GM10847 (cell line): Measurements from ENCODE around the gene FCRL6.

Experiments used
- POLR2A ChIP-seq: IDR thresholded peaks from 2 replicates; pipeline ENCODE4 v1.6.1; 2011; ENCODE audit not compliant: insufficient read length; ENCODE audit errors: extremely low read depth

FCRL6 gene

GRCh38 chr1:159826441-159827101, 24.4 kb downstream of the FCRL6 start, which contains the start of gene SLAMF8:
Gene SLAMF8, plus strand, starts transcription at chr1:159826873. Its CDS starts 26 bp downstream, at chr1:159826899.
- TF ChIP-seq POLR2A, result no peak

- no peak for TF ChIP-seq POLR2A
Observed at GRCh38 chr1:159827102-159827490, 24.9 kb downstream of the FCRL6 start.

GRCh38 chr1:159827549-159827948, 25.4 kb downstream of the FCRL6 start:
- no peak for TF ChIP-seq POLR2A

- no peak for TF ChIP-seq POLR2A
Observed at GRCh38 chr1:159828176-159828575, 26.0 kb downstream of the FCRL6 start.

GRCh38 chr1:159828581-159829272, 26.6 kb downstream of the FCRL6 start:
- no peak for TF ChIP-seq POLR2A

GRCh38 chr1:159829273-159829634, 27.1 kb downstream of the FCRL6 start:
- TF ChIP-seq POLR2A, result no peak

- TF ChIP-seq POLR2A, result no peak
Observed at GRCh38 chr1:159829822-159830465, 27.8 kb downstream of the FCRL6 start.

- TF ChIP-seq POLR2A, result no peak
Observed at GRCh38 chr1:159830722-159831121, 28.6 kb downstream of the FCRL6 start.

GRCh38 chr1:159831412-159832141, 29.4 kb downstream of the FCRL6 start:
- TF ChIP-seq POLR2A, result no peak

GRCh38 chr1:159832309-159832708, 30.1 kb downstream of the FCRL6 start:
- no peak for TF ChIP-seq POLR2A

GRCh38 chr1:159835356-159835755, 33.2 kb downstream of the FCRL6 start:
- no peak for TF ChIP-seq POLR2A

GRCh38 chr1:159835862-159836525, 33.8 kb downstream of the FCRL6 start:
- no peak for TF ChIP-seq POLR2A

- TF ChIP-seq POLR2A, result no peak
Observed at GRCh38 chr1:159838715-159839114, 36.6 kb downstream of the FCRL6 start.

GRCh38 chr1:159839116-159839849, 37.1 kb downstream of the FCRL6 start:
- no peak for TF ChIP-seq POLR2A

- TF ChIP-seq POLR2A, result no peak
Observed at GRCh38 chr1:159841749-159842148, 39.6 kb downstream of the FCRL6 start.

- TF ChIP-seq POLR2A, result no peak
Observed at GRCh38 chr1:159843459-159843858, 41.3 kb downstream of the FCRL6 start.
